OCI-LY1 (cell line): ENCODE data around the gene DNAL4.

Source experiments
- H2AFZ ChIP-seq: fragments of 200-600 bp; sonication (generic), shearing (Covaris generic); 2 replicates; pipeline ENCODE4 v1.6.0; 2014; ENCODE audit warnings: antibody characterized with exemption, mild to moderate bottlenecking, low read length
- H3F3A ChIP-seq: fragments of 200-600 bp; sonication (generic), shearing (Covaris generic); 2 replicates; pipeline ENCODE4 v1.6.0; 2014; ENCODE audit warnings: mild to moderate bottlenecking, antibody characterized with exemption, low read length, moderate library complexity; ENCODE audit not compliant: insufficient read depth
- H3K27ac ChIP-seq: fragments of 200-600 bp; sonication (generic); 2 replicates; pipeline ENCODE4 v1.5.1; 2014; ENCODE audit warnings: low read length, mixed run types, mild to moderate bottlenecking, low read depth; ENCODE audit not compliant: poor library complexity, severe bottlenecking
- H3K27me3 ChIP-seq: fragments of 200-600 bp; sonication (generic); 2 replicates; pipeline ENCODE4 v1.6.0; 2014; ENCODE audit warnings: antibody characterized with exemption, mild to moderate bottlenecking, low read length, moderate library complexity; ENCODE audit not compliant: insufficient read depth
- H3K36me3 ChIP-seq: fragments of 200-600 bp; sonication (generic); 2 replicates; pipeline ENCODE4 v1.6.1; 2014; ENCODE audit warnings: mild to moderate bottlenecking, antibody characterized with exemption, low read length, moderate library complexity, mixed read lengths; ENCODE audit not compliant: insufficient read depth
- H3K4me1 ChIP-seq: fragments of 200-600 bp; sonication (generic); 2 replicates; pipeline ENCODE4 v1.5.1; 2014; ENCODE audit warnings: mild to moderate bottlenecking, low read length, moderate library complexity; ENCODE audit not compliant: insufficient read depth, severe bottlenecking
- H3K4me2 ChIP-seq: fragments of 200-600 bp; sonication (generic), shearing (Covaris generic); 2 replicates; pipeline ENCODE4 v1.6.1; 2014; ENCODE audit warnings: low read length
- H3K4me3 ChIP-seq: fragments of 200-600 bp; sonication (generic); 2 replicates; pipeline ENCODE4 v1.5.1; 2014; ENCODE audit warnings: low read length, low read depth, mild to moderate bottlenecking, mixed read lengths; ENCODE audit not compliant: poor library complexity, severe bottlenecking
- H3K79me2 ChIP-seq: fragments of 200-600 bp; shearing (Covaris generic); 2 replicates; pipeline ENCODE4 v1.6.1; 2016; ENCODE audit warnings: mixed run types, low read length, mixed read lengths; ENCODE audit not compliant: insufficient read depth
- H3K9ac ChIP-seq: fragments of 200-600 bp; sonication (generic), shearing (Covaris generic); 2 replicates; pipeline ENCODE4 v1.6.1; 2014; ENCODE audit warnings: mild to moderate bottlenecking, low read length, mixed read lengths
- H3K9me2 ChIP-seq: fragments of 200-600 bp; sonication (generic), shearing (Covaris generic); 2 replicates; pipeline ENCODE4 v1.6.1; 2014; ENCODE audit warnings: low read depth, mild to moderate bottlenecking, low read length, mixed read lengths
- H3K9me3 ChIP-seq: fragments of 200-600 bp; shearing (Covaris generic); 2 replicates; pipeline ENCODE4 v1.6.1; 2014; ENCODE audit warnings: low read length, mixed read lengths
- H4K20me1 ChIP-seq: fragments of 200-600 bp; sonication (generic), shearing (Covaris generic); 2 replicates; pipeline ENCODE4 v1.6.0; 2016; ENCODE audit warnings: mild to moderate bottlenecking, low read length; ENCODE audit not compliant: insufficient read depth
- CTCF ChIP-seq: fragments of 200-600 bp; sonication (generic), shearing (Covaris generic); IDR thresholded peaks from 2 replicates; pipeline ENCODE4 v1.5.1; 2017; ENCODE audit warnings: mild to moderate bottlenecking, antibody characterized with exemption, low read length, moderate library complexity, mixed read lengths
- EZH2 ChIP-seq: fragments of 200-600 bp; sonication (generic), shearing (Covaris generic); IDR thresholded peaks from 2 replicates; pipeline ENCODE4 v1.8.0; 2017; ENCODE audit warnings: borderline replicate concordance, mixed run types, mild to moderate bottlenecking, antibody characterized with exemption, low read length, moderate library complexity, mixed read lengths

Gene DNAL4

DNA sequence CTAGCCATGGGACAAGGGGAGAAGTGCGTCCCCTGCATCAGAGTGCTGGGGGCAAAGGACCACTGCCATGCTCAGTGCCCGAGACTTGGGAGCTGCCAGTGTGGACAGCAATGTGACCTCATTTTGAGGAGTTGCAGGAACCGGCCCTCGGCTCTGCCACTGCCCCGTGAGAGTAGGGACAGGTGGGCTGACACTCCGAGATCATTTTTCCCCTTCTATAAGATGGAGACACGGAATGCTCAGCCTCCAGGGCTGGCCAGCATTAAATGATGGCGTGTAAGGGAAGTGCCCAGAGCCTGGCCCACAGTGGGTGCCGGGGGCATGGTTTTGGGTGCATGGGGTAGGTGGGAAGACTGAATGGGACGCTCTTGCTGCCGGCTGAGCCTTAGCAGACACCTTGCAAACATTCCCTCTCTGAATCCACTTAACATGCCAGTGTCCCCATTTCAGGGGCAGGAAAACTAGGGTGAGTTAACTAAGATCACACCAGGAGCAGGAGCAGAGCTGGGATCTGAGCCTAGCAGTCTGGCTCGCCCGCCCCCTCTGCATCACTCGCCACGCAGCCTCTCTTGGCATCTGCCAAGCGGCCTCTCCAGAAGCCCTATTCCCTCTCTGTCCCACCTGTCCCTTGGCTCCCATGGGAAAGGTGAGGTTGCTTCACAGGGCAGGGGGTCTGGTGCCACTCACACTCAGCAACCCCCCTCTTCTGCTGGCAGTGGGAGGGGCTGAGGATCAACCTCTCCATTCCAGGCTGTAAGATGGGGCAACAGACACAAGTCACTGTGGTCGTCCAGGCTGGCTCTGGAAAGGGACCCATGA, 36.3 kb upstream of the DNAL4 start:
- H3K79me2 ChIP-seq = no peaks in the 10 kb centered on the region
- H3K9me3 ChIP-seq = no peaks in the 10 kb centered on the region
- no peaks in the 10 kb centered on the region for H3K36me3 ChIP-seq
- no peak overlapping the region for H2AFZ ChIP-seq
- no peaks in the 10 kb centered on the region; the same call in 1 of the 2 replicates for H3K27me3 ChIP-seq
- no peaks in the 10 kb centered on the region for H3K9me2 ChIP-seq
- no peak overlapping the region for H3K27ac ChIP-seq
- no peak overlapping the region for H3K4me3 ChIP-seq
- TF ChIP-seq EZH2 (no peak), CTCF (no peak)
- H3K4me2 ChIP-seq = no peak overlapping the region
- no peak overlapping the region for H3K9ac ChIP-seq
- no peaks in the 10 kb centered on the region for H3F3A ChIP-seq
- H4K20me1 ChIP-seq = no peaks in the 10 kb centered on the region
- H3K4me1 ChIP-seq = no peaks in the 10 kb centered on the region

GRCh38 chr22:38829485-38829884, 35.5 kb upstream of the DNAL4 start:
- Histone ChIP-seq H3K9me3 (no peaks in the 10 kb centered on the region), H3K4me2 (no peak overlapping the region), H3K27me3 (no peaks in the 10 kb centered on the region; the same call in 1 of the 2 replicates), H3K4me3 (no peak overlapping the region), H4K20me1 (no peaks in the 10 kb centered on the region), H3K9ac (no peak overlapping the region), H3F3A (no peaks in the 10 kb centered on the region), H3K79me2 (no peaks in the 10 kb centered on the region), H2AFZ (no peak overlapping the region), H3K4me1 (no peaks in the 10 kb centered on the region), H3K27ac (no peak overlapping the region), H3K9me2 (no peaks in the 10 kb centered on the region), H3K36me3 (no peaks in the 10 kb centered on the region)
- TF ChIP-seq CTCF = no peak

DNA sequence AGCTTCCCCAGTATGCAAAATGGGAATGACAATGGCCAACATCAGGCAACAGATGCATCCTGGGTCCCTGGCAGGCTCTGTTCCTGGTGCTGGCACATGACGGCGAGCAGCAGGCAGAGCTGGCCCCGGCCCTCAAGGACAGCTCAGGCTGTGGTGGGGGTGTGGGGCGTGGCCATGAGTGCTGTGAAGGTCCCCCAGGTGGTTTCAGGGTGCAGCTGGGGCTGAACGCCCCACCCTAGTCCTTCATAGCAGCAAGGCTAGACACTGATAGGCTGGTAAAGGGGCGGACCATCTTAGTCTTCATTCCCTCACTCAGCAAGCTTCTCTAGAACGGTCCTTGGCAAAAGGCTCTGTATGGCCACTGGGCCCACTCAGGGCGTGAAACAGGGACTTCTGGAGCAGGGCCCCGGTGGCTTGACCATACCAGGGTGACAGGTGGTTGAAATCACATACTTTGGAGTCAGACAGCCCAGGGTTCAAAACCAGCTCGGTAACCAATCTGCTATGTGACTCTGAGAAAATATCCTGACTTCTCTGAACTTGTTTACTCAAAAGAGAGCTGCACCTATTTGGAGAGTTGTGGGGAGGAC, 34.8 kb upstream of the DNAL4 start:
- no peaks in the 10 kb centered on the region for H3K9me3 ChIP-seq
- H3K9ac ChIP-seq = no peak overlapping the region
- H3K4me2 ChIP-seq = no peak overlapping the region

More for the DNA sequence above, 34.8 kb upstream of the DNAL4 start:
- no peaks in the 10 kb centered on the region; the same call in 1 of the 2 replicates for H3K27me3 ChIP-seq
- H3K36me3 ChIP-seq = no peaks in the 10 kb centered on the region
- no peaks in the 10 kb centered on the region for H3K4me1 ChIP-seq
- no peaks in the 10 kb centered on the region for H3K9me2 ChIP-seq
- no peaks in the 10 kb centered on the region for H4K20me1 ChIP-seq
- no peaks in the 10 kb centered on the region for H3K79me2 ChIP-seq
- TF ChIP-seq EZH2 (no peak), CTCF (no peak)
- no peak overlapping the region for H3K27ac ChIP-seq
- no peak overlapping the region for H2AFZ ChIP-seq
- no peaks in the 10 kb centered on the region for H3F3A ChIP-seq
- H3K4me3 ChIP-seq = no peak overlapping the region
